Stimulated activated CD8-positive, alpha-beta memory T cell treated with anti-CD3 and anti-CD28 coated beads, Interleukin-12 subunit alpha, Interleukin-12 subunit beta, amount 100 ng/mL, for 1 hour (primary cell): ENCODE results near the gene PRDM16.
"Not testable (repeated sequence)": the region's sequence is repeated elsewhere in the genome, so short reads cannot be mapped to it uniquely, and the experiment has no call there.

Experiments used
- DNase-seq: peaks from one replicate; pipeline ENCODE4 v3.0.0-alpha.2; 2020; ENCODE audit warnings: low read depth

Gene PRDM16

DNA sequence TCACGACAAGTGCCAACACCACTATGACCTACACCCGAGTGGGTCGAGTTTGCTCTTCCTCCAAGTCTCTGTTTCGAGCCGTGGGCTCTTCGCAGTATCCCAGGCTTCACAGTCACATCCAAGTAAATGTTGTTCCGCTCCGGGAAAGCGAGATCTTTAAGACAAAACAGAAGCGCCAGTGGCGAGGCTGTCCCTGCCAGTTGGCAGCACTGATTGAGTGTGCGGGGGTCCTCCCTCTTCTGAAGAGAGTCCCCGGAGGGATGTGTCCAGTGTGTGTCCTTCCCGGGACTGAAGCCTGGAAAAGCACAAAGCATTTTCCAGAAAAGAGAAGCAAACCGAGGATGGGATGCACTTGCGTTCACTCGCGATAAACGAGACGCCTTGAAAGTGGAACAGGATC lies 158.9 kb downstream of the PRDM16 start:
- DNase-seq: no peak

DNA sequence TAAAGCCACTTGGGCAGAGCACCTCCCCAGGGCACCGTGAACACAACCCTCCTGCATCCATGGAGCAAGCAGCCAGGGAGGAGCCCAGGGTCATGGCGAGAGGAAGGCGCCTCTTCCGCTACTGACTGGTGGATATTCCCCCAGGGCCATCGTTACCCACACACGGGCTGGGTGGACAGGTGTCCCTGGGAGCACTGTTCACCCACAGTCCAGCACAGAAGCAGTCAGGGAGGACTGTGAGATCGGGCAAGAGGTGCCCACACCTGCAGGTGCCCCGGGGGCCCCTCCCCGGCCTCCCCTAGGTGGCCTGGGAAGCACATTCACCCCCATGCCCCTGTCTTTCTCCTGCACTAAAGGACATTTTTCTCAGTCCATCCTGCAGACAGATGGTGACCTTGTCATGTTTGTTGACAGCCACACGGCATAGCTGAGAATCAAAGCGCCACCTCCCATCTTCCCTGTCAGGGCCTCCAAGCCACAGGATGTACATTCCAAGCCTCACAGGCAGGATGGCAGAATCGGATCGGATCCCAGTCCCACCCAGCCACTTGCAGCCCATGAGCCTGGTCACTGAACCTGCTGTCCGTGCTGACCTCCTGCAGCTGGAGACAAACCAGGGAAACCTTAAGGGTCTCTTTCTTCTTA lies 160.2 kb downstream of the PRDM16 start:
- no peak for DNase-seq

- no peak for DNase-seq
Measured at GRCh38 chr1:3230553-3230952, 161.6 kb downstream of the PRDM16 start.

GRCh38 chr1:3231245-3231644 lies 162.2 kb downstream of the PRDM16 start:
- DNase-seq: no peak

GRCh38 chr1:3231826-3232225 lies 162.8 kb downstream of the PRDM16 start:
- DNase-seq: no peak

- DNase-seq: no peak
Measured at GRCh38 chr1:3233031-3233430, 164.0 kb downstream of the PRDM16 start.

DNA sequence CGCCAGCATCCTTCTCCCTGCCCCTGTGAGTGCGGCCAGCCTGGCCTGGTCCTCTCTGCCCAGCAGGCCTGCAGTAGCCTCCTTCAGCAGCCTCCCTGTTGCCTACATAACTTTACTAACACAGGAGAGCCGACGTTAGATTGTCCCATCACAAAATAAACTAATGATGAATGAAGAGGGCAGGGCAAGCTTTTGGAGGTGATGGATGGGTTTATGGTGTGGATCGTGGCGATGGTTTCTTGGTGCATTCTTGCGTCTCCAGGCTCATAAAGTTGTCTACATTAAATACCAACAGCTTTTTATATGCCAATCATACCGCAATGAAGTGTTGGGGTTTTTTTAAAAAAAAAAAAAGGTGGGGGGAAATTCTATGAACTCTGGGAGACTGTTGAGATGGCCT lies 164.5 kb downstream of the PRDM16 start:
- DNase-seq: no peak

- DNase-seq: no peak
Measured at GRCh38 chr1:3234281-3234680, 165.3 kb downstream of the PRDM16 start.

DNA sequence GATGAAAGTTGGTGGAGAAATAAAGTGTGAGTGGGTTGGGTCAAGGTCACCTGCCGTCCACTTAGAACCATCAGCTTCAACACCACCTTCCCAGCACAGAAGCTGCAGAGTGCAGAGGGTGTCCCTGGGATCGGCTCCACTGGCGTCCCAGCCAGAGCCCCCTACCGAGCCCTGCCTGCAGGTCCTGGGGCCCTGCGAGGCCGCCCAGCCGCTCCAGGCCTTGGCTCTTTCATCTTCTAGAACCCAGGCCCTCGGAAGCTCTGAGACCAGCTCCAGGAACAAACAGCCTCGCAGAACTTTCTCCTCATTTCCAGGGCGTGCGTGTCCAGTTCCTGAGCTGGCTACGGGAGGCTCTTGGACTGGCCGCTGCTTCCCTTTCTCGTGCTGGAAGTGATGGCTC lies 166.0 kb downstream of the PRDM16 start:
- no peak for DNase-seq

DNA sequence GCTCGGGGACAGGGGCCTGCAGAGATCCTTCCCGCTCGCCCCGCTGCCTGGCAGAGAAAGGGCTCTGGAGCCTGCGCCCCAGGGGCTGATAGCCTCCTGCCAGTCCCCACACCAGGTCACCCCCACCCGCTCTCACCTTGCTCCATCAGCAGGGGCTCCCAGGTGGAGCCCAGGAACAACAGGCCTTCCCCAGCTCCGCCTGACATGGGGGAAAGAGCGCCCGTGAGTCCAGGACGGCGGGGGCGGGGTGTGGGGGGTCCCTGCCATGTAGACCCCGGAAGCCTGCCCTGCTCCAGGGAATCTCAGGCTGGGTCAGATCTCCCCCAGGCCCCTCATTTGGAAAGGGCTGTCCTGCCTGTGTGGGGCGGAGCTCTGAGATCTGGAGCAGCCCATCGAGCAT lies 166.5 kb downstream of the PRDM16 start:
- no peak for DNase-seq

- DNase-seq: no peak
Measured at GRCh38 chr1:3236361-3236760, 167.4 kb downstream of the PRDM16 start.

GRCh38 chr1:3236955-3237354 lies 168.0 kb downstream of the PRDM16 start:
- no peak for DNase-seq

- DNase-seq: no peak
Measured at GRCh38 chr1:3237570-3237969, 168.6 kb downstream of the PRDM16 start.

- DNase-seq: no peak
Measured at GRCh38 chr1:3237994-3238702, 169.1 kb downstream of the PRDM16 start.

DNA sequence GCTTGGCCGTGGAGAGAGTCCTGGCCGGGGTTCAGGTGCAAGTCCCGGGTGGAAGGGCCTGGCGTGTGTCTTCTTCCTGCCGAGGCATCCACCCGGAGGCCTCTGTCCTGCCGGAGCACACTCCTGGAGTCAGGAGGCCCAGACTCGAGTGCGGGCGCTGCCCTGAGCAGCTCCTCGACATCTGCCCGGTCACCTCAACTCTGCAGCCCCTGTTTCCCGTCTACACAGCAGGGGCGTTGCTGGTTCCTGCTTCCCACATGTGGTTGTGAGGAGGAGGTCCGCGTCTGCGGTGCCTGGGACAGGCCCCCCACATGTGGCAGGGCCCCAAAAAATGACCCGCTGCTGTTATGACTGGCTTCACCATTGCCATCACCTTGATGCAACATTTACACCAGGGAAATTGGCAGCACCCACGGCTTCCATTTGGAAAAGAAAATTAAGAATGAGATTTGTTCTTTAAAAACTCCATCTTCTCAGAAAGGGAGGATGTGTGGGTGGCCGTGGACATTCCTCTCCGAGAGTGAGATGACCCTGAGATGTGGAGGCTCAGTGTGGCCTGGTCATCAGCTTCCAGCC lies 169.8 kb downstream of the PRDM16 start:
- DNase-seq: no peak

DNA sequence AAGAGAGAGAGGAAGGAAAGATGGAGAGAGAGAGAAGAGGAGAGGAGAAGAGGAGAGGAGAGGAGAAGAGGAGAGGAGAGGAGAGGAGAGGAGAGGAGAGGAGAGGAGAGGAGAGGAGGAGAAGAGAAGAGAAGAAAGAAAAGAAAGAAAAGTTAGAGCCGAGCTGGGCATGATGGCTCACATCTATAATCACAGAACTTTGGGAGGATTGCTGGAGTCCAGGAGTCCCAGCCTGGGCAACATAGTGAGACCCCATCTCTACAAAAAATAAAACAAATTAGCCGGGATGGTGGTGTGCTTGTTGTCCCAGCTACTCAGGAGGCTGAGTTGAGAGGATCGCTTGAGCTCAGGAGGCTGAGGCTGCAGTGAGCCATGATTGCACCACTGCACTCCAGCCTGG lies 171.0 kb downstream of the PRDM16 start:
- DNase-seq: not testable (repeated sequence)

- no peak for DNase-seq
Measured at GRCh38 chr1:3240524-3241235, 171.7 kb downstream of the PRDM16 start.

DNA sequence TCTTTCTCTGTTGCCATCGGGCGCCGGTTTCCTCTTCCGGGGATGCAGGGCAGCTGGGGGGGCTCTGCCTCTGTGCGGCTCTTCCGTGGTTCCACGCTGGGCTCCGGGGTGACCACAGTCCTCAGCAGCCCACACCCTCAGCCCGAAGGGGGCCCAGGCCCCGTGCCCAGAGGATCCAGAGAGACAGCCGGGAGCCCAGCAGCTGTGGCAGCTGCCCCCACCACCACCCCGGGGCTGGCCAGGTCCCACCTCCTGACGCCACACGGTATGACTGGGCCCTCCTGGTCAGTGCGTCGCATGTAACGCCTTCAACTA lies 172.2 kb downstream of the PRDM16 start:
- DNase-seq: no peak

- DNase-seq: no peak
Measured at GRCh38 chr1:3241673-3242407, 172.8 kb downstream of the PRDM16 start.

DNA sequence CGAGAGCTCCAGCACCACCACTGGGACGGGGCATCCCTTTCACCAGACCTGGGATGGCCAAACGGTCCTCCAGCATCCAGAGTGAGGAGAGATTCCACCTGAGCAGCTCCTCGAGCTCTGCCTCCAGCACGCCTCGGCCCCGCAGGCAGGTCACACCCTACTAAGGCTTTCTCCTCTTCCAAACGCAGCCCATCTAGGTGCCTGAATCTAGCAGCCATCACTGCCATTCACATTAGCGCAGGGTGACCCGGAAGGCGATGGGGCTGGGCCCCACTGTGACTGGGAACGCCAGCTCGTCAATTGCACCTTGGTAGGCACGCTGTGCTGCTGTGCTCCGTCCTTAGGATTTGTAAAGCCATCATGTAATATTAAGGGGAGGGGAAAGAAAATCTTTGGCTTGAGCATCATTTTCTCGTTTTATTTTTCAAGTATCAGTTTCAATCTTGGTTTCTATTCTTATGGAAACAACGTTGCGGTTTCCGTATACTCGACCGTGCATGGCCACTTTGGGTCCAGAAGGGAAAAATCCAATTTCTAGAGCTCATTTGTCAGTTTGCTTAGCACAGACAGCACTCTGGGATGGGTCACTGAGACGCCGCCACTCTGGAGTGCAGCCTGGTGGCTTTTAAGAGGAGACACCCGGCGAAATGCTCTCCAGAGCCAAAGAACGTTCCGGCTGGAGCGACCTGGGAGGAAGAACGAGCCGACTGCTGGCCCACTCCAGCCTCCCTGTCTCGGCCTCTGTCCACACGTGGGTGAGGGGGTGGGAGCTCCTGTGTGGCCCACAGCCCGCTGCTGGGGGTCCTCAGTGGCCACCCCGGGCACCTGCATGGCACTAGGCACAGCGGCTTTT lies 173.6 kb downstream of the PRDM16 start:
- no peak for DNase-seq

DNA sequence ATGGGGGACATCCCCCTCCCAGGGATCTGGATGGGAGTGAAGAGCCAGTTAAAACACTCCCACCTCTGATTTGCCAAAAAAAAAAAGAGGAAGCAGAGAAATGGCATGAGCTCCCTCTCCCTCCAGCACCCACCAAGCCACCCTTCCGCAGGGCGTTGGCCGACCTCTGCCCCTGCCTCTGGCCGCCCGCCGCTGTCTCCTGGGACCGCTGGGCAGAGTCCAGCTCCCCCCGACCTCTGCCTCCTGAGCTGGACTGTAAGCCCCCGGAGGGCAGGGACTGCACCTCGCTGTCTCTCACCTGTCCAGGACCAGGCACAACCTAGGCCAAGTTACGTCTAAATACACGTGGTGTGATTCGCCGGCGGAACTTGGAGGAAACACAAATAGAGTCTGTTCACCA lies 174.3 kb downstream of the PRDM16 start:
- no peak for DNase-seq
